AML-193 (cell line): ENCODE results near the gene CRYBA4.
A peak's percentile ranks its signal among the peaks of the same experiment; 100 is the strongest.

Experiments
- DNase-seq, 2 experiments: peaks; one replicate each; lab custom pipeline; 2025; lab: John Stamatoyannopoulos, UW

Gene CRYBA4

DNA sequence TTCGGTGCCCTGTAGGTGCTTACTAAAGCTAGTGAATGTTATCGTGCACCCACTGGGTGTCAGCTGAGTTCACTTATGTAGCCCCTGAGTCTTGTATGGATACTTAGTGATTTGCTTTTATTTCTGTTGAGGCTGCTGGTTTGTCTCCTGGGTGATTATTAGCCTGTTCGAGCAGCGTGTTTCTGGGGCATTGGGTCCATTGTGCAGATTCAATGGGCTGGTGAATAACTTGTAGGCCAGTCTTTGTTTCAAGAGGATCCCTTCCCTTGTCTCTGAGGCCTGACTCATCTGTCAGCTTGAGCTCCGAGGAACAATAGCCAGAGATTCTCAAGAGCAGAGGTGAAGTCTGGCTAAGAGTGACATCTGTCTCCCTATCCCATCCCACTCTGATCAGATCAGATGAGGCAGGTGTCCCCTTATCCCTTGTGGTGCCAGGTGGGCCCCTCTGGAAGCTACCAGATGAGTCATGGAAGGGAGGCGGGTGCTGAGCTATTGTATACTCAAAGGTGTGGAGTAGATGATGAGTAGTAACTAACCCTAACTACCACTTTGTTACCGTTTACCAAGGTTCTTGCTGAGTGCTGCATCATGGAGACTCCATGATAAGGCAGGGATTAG is 39.3 kb downstream of the CRYBA4 start:
- no peak for DNase-seq

DNA sequence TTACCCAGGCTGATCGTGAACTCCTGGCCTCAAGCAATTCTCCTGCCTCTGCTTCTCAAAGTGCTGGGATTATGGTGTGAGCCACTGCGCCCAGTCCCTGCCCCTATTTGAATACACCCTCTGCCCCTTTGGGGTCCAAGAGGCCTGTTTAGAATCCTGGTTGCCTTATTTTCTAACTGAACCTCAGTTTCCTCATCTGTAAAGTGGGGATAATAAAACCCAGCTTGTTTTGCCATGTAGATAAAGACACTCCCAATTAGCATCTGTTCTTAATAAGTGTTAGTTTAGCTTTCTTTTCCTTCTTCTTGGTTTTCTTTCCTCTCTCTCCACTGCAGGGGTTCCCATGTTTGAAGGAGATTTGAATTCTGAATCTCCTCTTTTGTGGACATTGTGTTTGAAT is 40.4 kb downstream of the CRYBA4 start:
- no peak for DNase-seq

DNA sequence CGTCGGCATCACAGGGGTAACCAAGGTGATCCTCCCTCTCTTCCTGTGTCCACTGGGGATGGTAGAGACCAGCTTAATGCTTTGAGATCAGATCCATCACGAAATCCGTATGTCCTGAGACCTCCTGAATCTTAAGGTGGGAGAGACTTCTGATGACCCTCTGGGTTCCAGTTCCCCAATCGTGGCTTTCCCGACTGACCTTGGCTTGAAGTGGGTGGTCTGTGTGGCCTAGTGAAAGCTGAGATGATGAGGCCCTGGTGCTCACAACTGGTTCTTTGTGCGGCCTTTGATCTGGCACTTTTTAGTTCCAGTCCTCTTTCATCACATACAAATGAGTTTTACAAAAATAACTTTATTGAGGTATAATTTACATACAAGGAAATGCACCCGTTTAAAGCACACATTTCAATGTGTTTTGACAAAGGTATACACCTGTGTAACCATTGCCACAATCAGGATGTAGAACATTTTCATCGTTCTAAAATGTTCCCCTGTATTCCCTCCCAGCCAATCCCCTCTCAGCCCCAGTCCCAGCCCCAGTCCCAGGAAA is 41.7 kb downstream of the CRYBA4 start:
- DNase-seq, result no peak

DNA sequence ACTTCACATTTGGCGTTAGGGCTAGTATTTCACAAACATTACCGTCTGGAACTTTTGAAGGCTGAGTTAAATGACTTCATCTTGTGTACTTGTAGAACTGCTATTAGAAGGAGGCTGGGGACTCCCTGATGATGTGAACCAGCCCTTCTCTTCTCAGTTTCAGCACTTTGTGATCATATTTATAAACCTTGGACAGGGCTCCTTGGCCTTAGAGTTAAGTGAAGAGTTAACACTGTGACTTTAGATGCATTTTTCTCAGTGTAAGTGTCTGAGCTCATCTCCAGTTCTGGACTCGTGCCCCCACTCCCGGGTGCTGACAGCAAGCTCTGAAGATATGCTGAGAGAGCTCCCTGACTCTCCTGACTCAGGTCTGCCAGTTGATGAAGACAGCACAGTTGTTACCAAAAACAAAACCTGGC is 44.1 kb downstream of the CRYBA4 start:
- no peak for DNase-seq

DNA sequence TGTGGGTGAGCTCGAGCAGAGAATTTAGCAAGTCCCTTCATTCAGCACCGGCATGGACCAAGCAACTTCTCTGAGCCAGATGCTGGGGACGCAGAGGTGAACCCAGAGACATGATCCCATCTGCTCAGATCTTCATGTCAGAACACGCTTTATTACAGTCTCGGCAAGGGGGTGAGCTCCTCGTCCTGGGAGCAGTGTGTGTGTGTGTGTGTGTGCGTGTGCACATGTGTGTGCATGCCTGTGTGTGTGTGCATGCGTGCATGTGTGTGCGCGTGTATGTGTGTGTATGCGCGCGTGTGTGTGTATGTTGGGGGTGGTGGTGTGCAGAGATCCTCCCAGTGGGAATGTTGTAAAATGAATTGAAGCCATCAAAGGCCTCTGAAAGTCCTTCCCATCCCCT is 45.4 kb downstream of the CRYBA4 start:
- no peak for DNase-seq

DNA sequence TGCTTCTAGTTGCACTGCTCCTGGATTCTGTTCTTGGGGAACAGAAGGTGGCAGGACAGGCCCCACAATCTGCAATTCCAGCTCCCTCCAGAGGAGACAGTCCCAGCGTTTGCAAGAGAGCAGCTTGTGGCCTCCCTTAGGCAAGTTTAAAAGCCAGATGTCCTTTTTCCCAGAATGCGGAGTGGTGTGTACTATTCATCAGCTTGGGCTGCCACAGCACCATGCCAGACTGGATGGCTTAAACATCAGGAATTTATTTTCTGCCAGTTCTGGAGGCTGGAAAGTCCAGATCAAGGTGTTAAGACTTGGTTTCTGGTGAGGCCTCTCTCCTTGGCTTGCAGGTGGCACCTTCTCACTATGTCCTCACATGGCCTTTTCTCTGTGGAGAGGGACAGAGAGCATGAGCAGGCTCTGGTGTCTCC is 47.3 kb downstream of the CRYBA4 start:
- DNase-seq, result peak in 1 of 2 experiments; percentile 28

DNA sequence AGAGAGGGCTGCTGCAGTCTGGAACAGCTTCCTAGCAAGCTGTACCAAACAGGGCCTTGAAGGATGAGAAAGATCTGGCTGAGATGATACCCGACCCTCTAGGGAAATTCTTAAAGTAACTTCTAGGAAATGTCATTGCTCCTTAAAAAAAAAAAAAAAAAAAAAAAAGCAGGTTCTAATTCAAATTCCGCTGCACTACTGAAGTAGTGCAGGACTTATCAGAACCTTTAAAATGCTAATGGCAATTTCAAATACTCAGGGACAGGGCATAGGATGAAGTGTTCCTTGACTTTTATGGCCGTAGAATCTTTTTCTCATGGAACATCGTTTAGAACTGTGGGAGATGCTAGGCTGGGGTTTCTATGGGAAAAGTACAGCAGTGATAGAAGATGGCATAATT is 48.7 kb downstream of the CRYBA4 start:
- no peak for DNase-seq

DNA sequence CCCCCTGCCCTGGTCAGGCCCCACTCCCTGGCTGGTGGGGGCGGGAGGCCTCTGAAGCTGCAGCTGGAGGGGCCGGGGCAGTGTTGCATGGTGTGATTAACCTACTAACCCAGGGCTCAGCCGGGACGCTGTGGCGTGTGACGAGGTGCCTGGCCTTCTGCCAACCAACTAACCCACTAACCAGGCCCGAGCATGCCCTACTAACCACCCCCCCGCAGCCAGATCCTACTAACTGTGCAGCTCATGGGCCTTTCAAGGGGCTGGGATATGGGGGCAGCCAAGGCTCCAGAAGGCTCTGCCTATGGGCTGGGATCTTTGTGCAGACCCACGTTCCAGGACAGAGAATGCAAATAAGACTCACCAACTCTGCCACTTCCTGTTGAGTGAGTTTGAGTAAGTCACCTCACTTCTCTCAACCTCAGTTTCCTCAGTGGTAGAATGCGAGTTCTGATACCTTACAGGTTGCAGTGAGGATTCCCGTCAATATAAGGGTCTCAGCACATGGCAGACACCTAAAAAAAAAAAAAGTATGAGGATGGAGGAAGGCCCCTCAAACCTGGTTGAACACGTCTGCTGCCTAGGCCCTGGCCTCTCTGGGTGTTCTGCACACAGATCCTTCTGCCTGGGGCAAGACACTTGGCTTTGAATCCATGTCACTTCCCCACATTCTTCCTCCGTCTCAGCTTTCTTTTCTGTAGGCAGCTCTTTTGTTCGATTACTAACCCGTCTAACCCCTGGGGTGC is 49.7 kb downstream of the CRYBA4 start:
- no peak for DNase-seq

DNA sequence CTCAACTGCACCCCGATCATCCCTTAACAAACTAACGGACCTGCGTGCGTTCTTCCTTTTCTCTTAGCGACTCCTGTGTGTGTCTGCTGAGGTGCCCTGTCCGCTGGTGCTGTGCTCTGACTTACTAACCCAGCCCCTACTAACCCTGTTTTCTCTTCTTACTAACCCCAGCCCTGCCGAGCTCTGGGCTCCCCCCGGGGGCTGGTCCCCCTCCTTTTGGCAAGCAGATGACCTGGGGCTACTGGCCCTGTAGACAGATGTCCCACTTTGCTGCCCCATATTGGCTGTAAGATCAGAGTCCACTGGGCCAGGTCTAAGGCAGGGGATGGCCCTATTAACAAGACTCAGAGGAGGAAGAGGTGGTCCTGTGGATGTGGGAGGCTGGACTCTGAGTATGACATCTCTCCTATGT is 50.3 kb downstream of the CRYBA4 start:
- no peak for DNase-seq

DNA sequence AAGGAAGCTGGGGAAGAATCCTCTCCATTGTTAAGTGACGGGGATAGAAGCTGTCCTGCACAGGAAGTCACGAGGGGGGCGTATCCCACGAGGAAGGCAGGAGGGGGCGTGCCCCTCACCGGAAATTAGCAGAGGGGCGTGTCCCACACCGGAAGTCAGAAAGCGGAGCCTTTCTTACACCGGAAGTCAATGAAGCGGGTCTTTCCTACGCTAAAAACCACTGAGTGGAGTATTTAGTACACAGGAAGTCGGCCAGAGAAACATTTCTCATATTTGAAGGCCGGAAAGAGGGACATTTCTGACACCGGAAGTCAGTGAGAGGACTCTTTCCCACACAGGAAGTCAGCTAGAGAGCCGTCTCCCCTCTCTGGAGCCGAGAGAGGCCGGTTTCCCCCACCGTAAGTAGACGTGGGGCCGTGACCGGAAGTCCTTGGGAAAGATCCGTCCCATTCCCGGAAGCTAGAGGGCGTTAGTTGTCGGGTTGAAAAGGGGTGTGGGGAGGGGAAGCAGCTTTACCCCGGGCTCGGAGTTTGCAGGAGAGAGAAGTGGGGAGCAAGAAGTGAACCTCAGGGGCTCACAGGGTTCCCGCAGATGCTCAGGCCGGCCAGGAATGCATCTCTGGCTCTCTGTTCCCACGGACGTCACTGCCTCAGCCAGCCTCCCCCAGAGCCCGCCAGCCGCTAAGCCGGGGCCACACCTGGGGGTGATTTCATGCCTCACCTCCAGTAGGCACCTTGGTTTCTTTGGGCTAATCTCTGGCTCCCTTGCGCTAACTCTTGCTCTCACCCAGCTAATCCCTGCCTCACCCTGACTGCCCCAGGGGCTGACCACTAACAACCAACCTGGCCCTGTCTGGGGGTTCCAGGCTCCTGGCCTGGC is 51.1 kb downstream of the CRYBA4 start:
- DNase-seq, result peak; percentile 94 to 97

DNA sequence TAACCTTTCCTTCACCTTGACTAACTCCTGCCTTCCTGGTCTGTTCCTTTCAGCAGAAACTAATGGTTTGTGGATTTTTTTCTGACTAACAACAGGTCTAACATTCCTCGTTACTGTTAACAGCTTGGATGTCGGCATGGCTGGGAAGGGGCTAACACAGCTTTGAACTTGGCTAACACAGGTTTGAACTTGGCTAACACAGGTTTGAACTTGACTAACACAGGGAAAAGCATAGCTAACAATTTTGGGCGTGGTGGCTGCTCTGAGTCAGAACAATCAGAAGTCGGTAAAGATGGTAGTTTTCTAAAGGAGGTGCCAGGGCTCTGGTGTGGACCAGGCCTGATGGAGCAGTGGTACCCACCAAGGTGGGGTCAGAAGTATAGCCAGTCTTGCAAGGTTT is 51.7 kb downstream of the CRYBA4 start:
- DNase-seq, result no peak

DNA sequence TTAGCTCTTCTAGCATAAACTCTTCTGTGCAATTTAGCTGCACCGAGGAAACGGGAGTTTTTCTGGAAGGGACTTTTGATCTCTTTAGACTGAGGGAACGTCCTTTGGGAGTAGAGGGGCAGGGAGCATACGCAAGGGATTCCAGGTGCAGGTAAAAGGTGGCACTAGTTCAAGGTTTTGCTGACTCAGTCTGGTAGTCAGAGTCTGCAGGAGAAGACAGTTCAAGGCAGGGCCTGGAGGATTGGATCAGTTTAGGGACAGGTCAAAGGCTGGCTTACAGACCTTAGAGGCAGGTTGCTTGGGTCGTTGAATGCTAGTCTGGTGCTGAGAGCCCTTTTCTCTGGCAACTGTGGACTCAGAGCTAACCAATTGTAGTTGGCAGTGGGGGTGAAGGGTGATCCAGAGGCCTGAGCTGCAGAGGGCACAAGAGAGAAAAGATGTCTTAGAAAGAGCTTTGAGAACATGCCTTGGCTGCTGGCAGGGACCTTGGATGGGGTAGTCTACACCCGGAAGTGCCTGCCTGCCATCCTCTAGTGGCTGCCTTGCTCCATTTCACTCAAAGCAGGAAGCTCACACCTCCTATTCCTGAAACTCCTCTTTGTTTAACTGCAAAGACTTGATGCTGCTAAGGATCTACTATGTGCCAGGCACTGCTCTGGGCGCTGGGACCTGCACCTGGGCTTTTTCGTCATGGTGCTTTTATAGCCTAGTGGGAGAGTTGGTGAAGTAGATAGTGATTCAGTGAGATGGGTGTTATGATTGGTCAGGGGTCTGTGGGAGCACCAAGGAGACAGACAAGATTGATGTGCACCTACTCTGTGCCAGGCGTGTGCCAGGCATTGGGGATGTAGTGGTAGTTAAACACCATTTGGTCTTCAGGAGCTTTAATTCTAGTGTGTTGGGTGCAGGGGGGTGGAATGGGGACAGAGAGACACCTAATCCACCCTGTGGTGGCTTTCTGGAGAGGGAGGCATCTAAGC is 52.7 kb downstream of the CRYBA4 start:
- peak; percentile 46 to 49 for DNase-seq

DNA sequence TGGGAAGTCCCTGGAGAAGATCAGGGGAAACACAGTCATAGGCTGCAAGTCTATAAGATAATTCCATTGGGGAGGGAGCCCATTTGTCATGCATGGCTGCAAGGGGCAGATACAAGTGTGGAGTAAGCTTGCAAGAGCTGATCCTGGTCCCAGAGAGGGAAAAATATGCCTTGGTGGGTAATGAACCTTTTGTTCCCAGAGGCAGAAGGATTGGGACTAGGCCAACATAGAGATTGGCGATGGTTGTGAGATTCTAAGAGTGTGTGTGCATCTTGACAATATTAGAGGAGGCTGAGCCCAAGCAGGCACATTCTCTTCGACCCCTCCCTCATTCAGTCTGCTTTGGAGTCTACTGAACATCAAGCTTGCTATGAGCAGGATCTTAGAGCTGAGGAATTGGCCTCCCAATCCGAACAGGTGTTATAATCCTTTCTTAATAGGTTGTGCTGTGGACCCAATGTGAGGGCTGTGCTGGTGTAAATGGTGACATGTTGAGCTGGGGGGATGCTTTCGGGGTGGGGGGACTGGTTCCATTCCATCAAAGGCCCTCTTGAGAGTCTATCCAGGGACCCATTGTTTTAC is 54.0 kb downstream of the CRYBA4 start:
- no peak for DNase-seq

DNA sequence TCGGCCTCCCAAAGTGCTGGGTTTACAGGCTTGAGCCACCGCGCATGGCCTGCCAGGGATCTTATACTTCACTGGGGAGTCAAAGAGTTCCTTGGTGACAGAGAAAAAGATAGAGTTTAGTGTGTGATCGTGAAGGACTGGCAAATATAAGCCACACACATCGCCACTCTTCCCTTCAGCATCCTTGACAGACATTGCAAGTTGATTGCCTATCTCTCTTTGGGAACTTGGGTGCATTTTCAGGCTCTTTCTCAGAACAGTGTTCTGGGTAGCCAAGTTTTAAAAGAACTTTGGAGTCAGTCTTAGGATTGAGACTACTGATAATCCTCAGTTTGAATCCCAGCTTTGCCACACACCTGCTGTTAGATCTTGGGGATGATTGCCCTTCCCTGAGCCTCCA is 55.5 kb downstream of the CRYBA4 start:
- no peak for DNase-seq

DNA sequence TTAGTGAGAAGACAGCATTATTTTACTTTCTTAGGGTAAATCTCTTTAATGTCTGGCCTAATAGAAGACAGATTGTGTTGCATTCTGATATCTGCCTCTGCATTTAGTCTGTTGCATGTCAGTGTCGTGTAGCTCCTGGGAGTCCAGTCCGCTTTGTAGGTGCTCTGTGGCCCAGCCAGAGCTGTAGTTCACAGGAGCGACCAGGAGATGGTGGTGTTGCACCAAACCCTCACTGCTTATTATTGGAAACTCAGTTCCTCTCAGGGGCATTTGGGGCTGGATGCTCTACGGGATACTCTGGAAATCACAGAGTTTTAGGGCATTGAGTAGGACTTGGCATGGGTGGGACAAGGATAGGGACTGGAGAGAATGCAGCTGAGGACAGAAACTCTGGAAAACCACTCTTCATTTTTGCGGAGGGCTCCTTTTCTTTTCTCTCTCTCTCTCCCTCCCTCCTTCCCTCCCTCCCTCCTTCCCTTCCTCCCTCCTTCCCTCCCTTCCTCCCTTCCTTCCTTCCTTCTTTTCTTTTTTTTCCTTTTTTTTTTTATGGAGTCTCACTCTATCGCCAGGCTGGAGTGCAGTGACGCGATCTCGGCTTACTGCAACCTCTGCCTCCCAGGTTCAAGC is 57.4 kb downstream of the CRYBA4 start:
- peak; percentile 56 to 59 for DNase-seq
